IMR-90 (cell line): ENCODE data around the gene CMTM5. TPM values are rescaled to one million over a fixed set of nuclear protein-coding genes. Genes with fewer than 3 reads are reported as not detected.

Experiments
- ATAC-seq: fragments of 200-7000 bp; cut with Tn5 transposase; 2 replicates; pipeline ENCODE4 v1.9.1; 2020; ENCODE audit warnings: low read depth, mild to moderate bottlenecking, moderate library complexity
- BruUV-seq: library from RNA; stranded (reverse); fragments of 400-500 nt; replicated peaks from 2 replicates; lab custom pipeline; 2021; lab: Mats Ljungman, UMichigan
- CTCF ChIA-PET: fragments of 300-600 bp; formaldehyde crosslinking; extraction: SDS; loops from one replicate; lab custom pipeline; 2021; ENCODE audit warnings: antibody characterized with exemption; lab: Yijun Ruan, JAX
- POLR2A ChIA-PET: fragments of 300-600 bp; sonication (Branson Sonifier 250); formaldehyde crosslinking; loops from one replicate; lab custom pipeline; 2022; ENCODE audit warnings: antibody characterized with exemption; ENCODE audit not compliant: unreplicated experiment; lab: Charles Lee
- DNase-seq: peaks from one replicate; pipeline ENCODE4 v3.0.0; 2013
- H2AFZ ChIP-seq: replicated peaks from 2 replicates; pipeline ENCODE3; 2013; ENCODE audit warnings: low read length, mild to moderate bottlenecking; ENCODE audit not compliant: poor library complexity
- H2AK5ac ChIP-seq: 2 replicates; pipeline ENCODE4 v1.6.1; 2013; ENCODE audit warnings: low read depth, low read length, inconsistent platforms
- H2AK9ac ChIP-seq: replicated peaks from 2 replicates; pipeline ENCODE3; 2013; ENCODE audit warnings: mild to moderate bottlenecking, low read depth, low read length, moderate library complexity; ENCODE audit not compliant: poor library complexity
- H2BK120ac ChIP-seq: 2 replicates; pipeline ENCODE4 v1.6.1; 2013; ENCODE audit warnings: low read depth, low read length, inconsistent platforms
- H2BK15ac ChIP-seq: 3 replicates; pipeline ENCODE4 v1.6.1; 2013; ENCODE audit warnings: low read depth, low read length, inconsistent platforms
- H2BK20ac ChIP-seq: 2 replicates; pipeline ENCODE4 v1.6.1; 2013; ENCODE audit warnings: low read depth, mild to moderate bottlenecking, inconsistent platforms, low read length, moderate library complexity
- H2BK5ac ChIP-seq: 2 replicates; pipeline ENCODE4 v1.6.1; 2013; ENCODE audit warnings: mild to moderate bottlenecking, low read depth, low read length, inconsistent platforms; ENCODE audit not compliant: poor library complexity, severe bottlenecking
- H3K14ac ChIP-seq: replicated peaks from 2 replicates; pipeline ENCODE4 v1.6.1; 2013; ENCODE audit warnings: low read depth, low read length, inconsistent platforms
- H3K18ac ChIP-seq: 2 replicates; pipeline ENCODE4 v1.6.1; 2013; ENCODE audit warnings: low read depth, low read length, control low read depth
- H3K23ac ChIP-seq: 2 replicates; pipeline ENCODE4 v1.6.1; 2013; ENCODE audit warnings: low read depth, low read length, inconsistent platforms
- H3K27ac ChIP-seq: 2 replicates; pipeline ENCODE4 v1.5.1; 2013; ENCODE audit warnings: mild to moderate bottlenecking, control low read depth, low read length; ENCODE audit not compliant: insufficient read depth
- H3K27me3 ChIP-seq: 2 replicates; pipeline ENCODE4 v1.6.1; 2013; ENCODE audit warnings: low read length; ENCODE audit not compliant: control insufficient read depth, insufficient read depth
- H3K36me3 ChIP-seq: 2 replicates; pipeline ENCODE4 v1.6.1; 2013; ENCODE audit warnings: low read length, mixed read lengths; ENCODE audit not compliant: control insufficient read depth, insufficient read depth
- H3K4ac ChIP-seq: 2 replicates; pipeline ENCODE4 v1.6.1; 2013; ENCODE audit warnings: low read depth, low read length, inconsistent platforms
- H3K4me1 ChIP-seq: 2 replicates; pipeline ENCODE4 v1.6.1; 2013; ENCODE audit warnings: low read length, mixed read lengths; ENCODE audit not compliant: control insufficient read depth, insufficient read depth
- H3K4me2 ChIP-seq: 2 replicates; pipeline ENCODE4 v1.6.1; 2013; ENCODE audit warnings: low read depth, mild to moderate bottlenecking, control low read depth, low read length, moderate library complexity
- H3K4me3 ChIP-seq: 2 replicates; pipeline ENCODE4 v1.5.1; 2013; ENCODE audit warnings: low read depth, mild to moderate bottlenecking, control low read depth, low read length, moderate library complexity; ENCODE audit not compliant: insufficient read depth
- H3K56ac ChIP-seq: 2 replicates; pipeline ENCODE4 v1.6.1; 2013; ENCODE audit warnings: low read length, inconsistent platforms; ENCODE audit not compliant: insufficient read depth; ENCODE audit errors: extremely low read depth
- H3K79me1 ChIP-seq, 2 experiments: 2 replicates each; pipeline ENCODE4 v1.6.1; 2013; ENCODE audit warnings: low read length in 2 of 2, inconsistent platforms in 1 of 2, low read depth in 1 of 2
- H3K9ac ChIP-seq: 2 replicates; pipeline ENCODE4 v1.6.1; 2013; ENCODE audit warnings: low read depth, low read length, control low read depth
- H3K9me1 ChIP-seq: 2 replicates; pipeline ENCODE4 v1.6.1; 2013; ENCODE audit warnings: low read length, inconsistent platforms; ENCODE audit not compliant: insufficient read depth
- H3K9me3 ChIP-seq: 2 replicates; pipeline ENCODE4 v1.6.1; 2013; ENCODE audit warnings: low read length; ENCODE audit not compliant: control insufficient read depth, insufficient read depth
- H4K20me1 ChIP-seq: 2 replicates; pipeline ENCODE4 v1.6.1; 2013; ENCODE audit warnings: low read length, inconsistent platforms; ENCODE audit not compliant: insufficient read depth
- H4K5ac ChIP-seq: 2 replicates; pipeline ENCODE4 v1.6.1; 2013; ENCODE audit warnings: mild to moderate bottlenecking, low read depth, low read length, control low read depth
- H4K8ac ChIP-seq, 2 experiments: 2 replicates each; pipeline ENCODE4 v1.6.1; 2013; ENCODE audit warnings: low read depth in 2 of 2, low read length in 2 of 2, control low read depth in 1 of 2, inconsistent platforms in 1 of 2
- H4K91ac ChIP-seq: 2 replicates; pipeline ENCODE4 v1.6.1; 2013; ENCODE audit warnings: low read depth, low read length, inconsistent platforms; ENCODE audit not compliant: insufficient read depth
- CHD1 ChIP-seq: IDR thresholded peaks from 2 replicates; pipeline ENCODE4 v1.6.1; 2012; ENCODE audit warnings: low read depth, low read length, improper control_type of control experiment
- MAZ ChIP-seq: IDR thresholded peaks from 2 replicates; pipeline ENCODE4 v1.6.1; 2012; ENCODE audit warnings: low read depth, mild to moderate bottlenecking, low read length, improper control_type of control experiment, moderate library complexity, borderline replicate concordance
- POLR2A ChIP-seq: IDR thresholded peaks from 2 replicates; pipeline ENCODE4 v1.6.1; 2012; ENCODE audit warnings: mild to moderate bottlenecking, low read depth, low read length
- USF2 ChIP-seq: fragments of 150-350 bp; IDR thresholded peaks from 2 replicates; pipeline ENCODE4 v1.6.1; 2017; ENCODE audit warnings: mild to moderate bottlenecking, antibody characterized with exemption, low read length, low read depth
- WGBS, 2 experiments: methylation state at CpG; one replicate each; pipeline versions ENCODE4 v1.1.5 to v1.1.7; 2013; ENCODE audit warnings: missing lambda C conversion rate in 2 of 2; ENCODE audit not compliant: insufficient read length in 1 of 2; ENCODE audit errors: extremely low coverage in 2 of 2; 5-methylcytosine and 5-hydroxymethylcytosine counted together
- dilution Hi-C: fragments of 300-500 bp; cut with HindIII; formaldehyde crosslinking; loops from one replicate; pipeline ENCODE4 v1.14.3; 2018; ENCODE audit warnings: low sequenced_read_pairs; ENCODE audit not compliant: unreplicated experiment
- in situ Hi-C: fragments of 300-500 bp; cut with MboI; formaldehyde crosslinking; loops from 3 replicates; pipeline ENCODE4 v1.14.3; 2019; ENCODE audit warnings: low sequenced_read_pairs, inconsistent platforms, mixed read lengths
- intact Hi-C: fragments of 100-400 bp; cut with micrococcal nuclease; formaldehyde crosslinking; loops from 2 replicates; pipeline ENCODE4 v1.10.0; 2022
- polyA plus RNA-seq, 3 experiments: library from polyadenylated mRNA; depleted of rRNA; stranded (reverse); fragments of >200 nt; gene quantifications; 2 replicates each; pipeline ENCODE4 v1.2.3, GENCODE V29; 2012; ENCODE audit warnings: low replicate concordance in 1 of 3
- total RNA-seq: library from RNA; depleted of rRNA; stranded (reverse); fragments of >200 nt; gene quantifications from 2 replicates; pipeline ENCODE4 v1.2.3, GENCODE V29; 2012

Gene CMTM5
- total and polyA plus RNA-seq, 2 of the 4 experiments (the other 2 are of a cell fraction) = 0.07 TPM; not detected in 1

- no peak overlapping the region for H3K27ac ChIP-seq
- dilution Hi-C loops = no loop called here
- no peak overlapping the region for H2BK120ac ChIP-seq
- no peak overlapping the region for H3K4ac ChIP-seq
- H4K20me1 ChIP-seq = no peaks in the 10 kb centered on the region
- H4K5ac ChIP-seq = no peak overlapping the region
- ChIA-PET CTCF (no interaction called here), POLR2A (no interaction called here)
- H2BK20ac ChIP-seq = no peak overlapping the region
- no peak overlapping the region for H4K91ac ChIP-seq
- H2AK9ac ChIP-seq = no peak overlapping the region
- H2BK5ac ChIP-seq = no peak overlapping the region
- H3K36me3 ChIP-seq = no peaks in the 10 kb centered on the region
- WGBS, 2 experiments = no CpG with 5 or more reads among the region's 8 CpGs
- H3K79me1 ChIP-seq = no peaks in the 10 kb centered on the region
- no peak overlapping the region for H3K4me2 ChIP-seq
- BruUV-seq = no TSS peak
- no peak overlapping the region for H2BK15ac ChIP-seq
- no peak overlapping the region for H3K23ac ChIP-seq
- no peak overlapping the region for H3K18ac ChIP-seq
- in situ Hi-C loops = no loop called here
- no peak overlapping the region for H4K8ac ChIP-seq
- H3K9me1 ChIP-seq = no peaks in the 10 kb centered on the region
- no peak for DNase-seq
- H3K56ac ChIP-seq = no peak overlapping the region
- intact Hi-C loops = no loop called here
- H2AK5ac ChIP-seq = no peak overlapping the region
- no peak overlapping the region for H3K9ac ChIP-seq
- H3K4me1 ChIP-seq = no peaks in the 10 kb centered on the region
- H3K4me3 ChIP-seq = no peak overlapping the region
- no peak overlapping the region for H3K14ac ChIP-seq
- TF ChIP-seq POLR2A (no peak), USF2 (no peak), MAZ (no peak), CHD1 (no peak)
- ATAC-seq = no peak
- no peak overlapping the region for H2AFZ ChIP-seq
- no peaks in the 10 kb centered on the region for H3K9me3 ChIP-seq
- H3K27me3 ChIP-seq = peaks cover 36% of the 10 kb centered on the region
Measured at GRCh38 chr14:23388996-23389395, 12.2 kb downstream of the CMTM5 start.
